HepG2 (cell line): ENCODE measurements around the gene MASP1. TPM values are rescaled to one million over a fixed set of nuclear protein-coding genes. Genes with fewer than 3 reads are reported as not detected.

Experiments used
- ATAC-seq: fragments of 200-7000 bp; cut with Tn5 transposase; 3 replicates; pipeline ENCODE4 v1.9.1; 2020; ENCODE audit warnings: mild to moderate bottlenecking, moderate library complexity
- BruUV-seq: library from RNA; stranded (reverse); fragments of 400-500 nt; replicated peaks from 2 replicates; lab custom pipeline; 2021; lab: Mats Ljungman, UMichigan
- CTCF ChIA-PET: fragments of 300-600 bp; formaldehyde crosslinking; extraction: SDS; loops from one replicate; lab custom pipeline; 2021; ENCODE audit warnings: low total read pairs, inconsistent platforms, low intra/inter-chr PET ratio; lab: Yijun Ruan, JAX
- POLR2A ChIA-PET: fragments of 350-600 bp; sonication (Branson Sonifier 250); formaldehyde crosslinking; loops from one replicate; lab custom pipeline; 2020; ENCODE audit warnings: antibody characterized with exemption, inconsistent platforms; lab: Yijun Ruan, JAX
- DNase-seq: peaks from one replicate; pipeline ENCODE4 v3.0.0-alpha.2; 2015; ENCODE audit warnings: low spot score
- FAIRE-seq: peaks from 3 replicates; lab custom pipeline; 2011; peaks lifted over from hg19 to GRCh38; lab: Jason Lieb, UNC
- H2AFZ ChIP-seq: one replicate; pipeline ENCODE4 v1.6.1; 2011; ENCODE audit warnings: low read length, inconsistent platforms
- H3K27ac ChIP-seq: fragments of 300-600 bp; 3 replicates; pipeline ENCODE4 v1.8.0; 2011; ENCODE audit warnings: mixed run types, mild to moderate bottlenecking, mixed read lengths, low read length, inconsistent platforms; ENCODE audit not compliant: insufficient read depth; ENCODE audit errors: extremely low read length
- H3K27me3 ChIP-seq, 2 experiments: fragments of 200-600 bp in 1 of 2; 2 replicates in 1 of 2; 3 replicates in 1 of 2; pipeline versions ENCODE4 v1.6.0 to v1.8.0; 2011; ENCODE audit warnings: low read length in 2 of 2, mild to moderate bottlenecking in 2 of 2, moderate library complexity in 2 of 2, inconsistent platforms in 1 of 2; ENCODE audit not compliant: insufficient read depth in 2 of 2, control insufficient read depth in 1 of 2
- H3K36me3 ChIP-seq, 2 experiments: fragments of 200-600 bp in 1 of 2; replicated peaks in 1 of 2; 2 replicates in 1 of 2; 3 replicates in 1 of 2; pipeline versions ENCODE4 v1.5.1 to v1.8.0; 2011; ENCODE audit warnings: low read length in 2 of 2, inconsistent platforms in 1 of 2; ENCODE audit not compliant: insufficient read depth in 2 of 2, control insufficient read depth in 1 of 2
- H3K4me1 ChIP-seq: 2 replicates; pipeline ENCODE4 v1.5.1; 2012; ENCODE audit warnings: low read length, inconsistent platforms; ENCODE audit not compliant: insufficient read depth
- H3K4me2 ChIP-seq: 2 replicates; pipeline ENCODE4 v1.6.0; 2011; ENCODE audit warnings: low read depth, low read length, inconsistent platforms
- H3K4me3 ChIP-seq, 3 experiments: fragments of 200-600 bp in 1 of 3; sonication (generic), shearing (Covaris generic) in 1 of 3; replicated peaks in 1 of 3; 2 replicates each; pipeline ENCODE4 v1.5.1; 2011 to 2016; ENCODE audit warnings: low read length in 3 of 3, inconsistent platforms in 2 of 3, low read depth in 2 of 3, mild to moderate bottlenecking in 2 of 3, control low read depth in 1 of 3, mixed read lengths in 1 of 3; ENCODE audit not compliant: insufficient read depth in 1 of 3
- H3K79me2 ChIP-seq: one replicate; pipeline ENCODE4 v1.6.1; 2011; ENCODE audit warnings: low read length, inconsistent platforms; ENCODE audit not compliant: insufficient read depth
- H3K9ac ChIP-seq: 2 replicates; pipeline ENCODE4 v1.6.0; 2011; ENCODE audit warnings: mild to moderate bottlenecking, low read depth, low read length, inconsistent platforms; ENCODE audit not compliant: insufficient read depth
- H3K9me3 ChIP-seq: 2 replicates; pipeline ENCODE4 v1.5.1; 2012; ENCODE audit warnings: mild to moderate bottlenecking, low read length
- H4K20me1 ChIP-seq: 2 replicates; pipeline ENCODE4 v1.6.0; 2011; ENCODE audit warnings: inconsistent platforms, mild to moderate bottlenecking, low read length, moderate library complexity; ENCODE audit not compliant: insufficient read depth
- CERS6 ChIP-seq: sonication (generic); formaldehyde crosslinking; IDR thresholded peaks from 2 replicates; pipeline ENCODE4 v1.5.0; 2020; ENCODE audit warnings: missing genetic modification reagents
- KAT7 ChIP-seq: IDR thresholded peaks from 2 replicates; pipeline ENCODE4 v1.6.1; 2018; ENCODE audit warnings: borderline replicate concordance, missing compliant biosample characterization
- KDM3A ChIP-seq: IDR thresholded peaks from 2 replicates; pipeline ENCODE4 v1.6.1; 2018; ENCODE audit warnings: low read depth, missing compliant biosample characterization
- THAP9 ChIP-seq: sonication (generic); formaldehyde crosslinking; IDR thresholded peaks from 2 replicates; pipeline ENCODE4; 2020; ENCODE audit warnings: missing genetic modification reagents, mild to moderate bottlenecking, borderline replicate concordance
- ZNF605 ChIP-seq: sonication (generic); formaldehyde crosslinking; IDR thresholded peaks from 2 replicates; pipeline ENCODE4 v1.8.0; 2022; ENCODE audit warnings: mild to moderate bottlenecking, missing genetic modification reagents
- ZNF790 ChIP-seq: sonication (generic); formaldehyde crosslinking; IDR thresholded peaks from 2 replicates; pipeline ENCODE4 v1.8.0; 2022; ENCODE audit warnings: missing genetic modification reagents, mild to moderate bottlenecking, borderline replicate concordance
- WGBS: methylation state at CpG from one replicate; pipeline ENCODE4 v1.1.6; 2017; ENCODE audit warnings: low lambda C conversion rate; 5-methylcytosine and 5-hydroxymethylcytosine counted together
- in situ Hi-C: cut with HindIII; loops from 2 replicates; pipeline ENCODE4 v1.10.0; 2017; ENCODE audit warnings: low pct_unique_long_range_greater_than_20kb; ENCODE audit not compliant: extremely low pct_ligation_motif_present
- intact Hi-C: fragments of 100-400 bp; cut with micrococcal nuclease; formaldehyde crosslinking; loops from one replicate; pipeline ENCODE4 v1.10.0; 2022; ENCODE audit not compliant: unreplicated experiment
- polyA plus RNA-seq, 8 experiments: library from polyadenylated mRNA; depleted of rRNA in 3 of 8; stranded (reverse) in 7 of 8; unstranded in 1 of 8; fragments of >200 nt; fragmentation: Illumina TruSeq in 4 of 8; extraction: Trizol in 4 of 8; gene quantifications; 2 replicates each; pipeline versions ENCODE4 v1.2.1 to v1.2.3, GENCODE V29; 2011 to 2016; ENCODE audit warnings: low read depth in 4 of 8, missing spikeins in 1 of 8, mixed read lengths in 1 of 8; ENCODE audit not compliant: insufficient read depth in 1 of 8
- total RNA-seq, 5 experiments: library from RNA; depleted of rRNA; stranded (reverse); fragments of >200 nt; fragmentation: Illumina TruSeq; extraction: Trizol; gene quantifications; 2 replicates each; pipeline ENCODE4 v1.2.3, GENCODE V29; 2016; ENCODE audit warnings: low read depth in 1 of 5

The MASP1 gene
- total and polyA plus RNA-seq, 2 of the 13 experiments (the other 11 are each of a cell fraction or from before 2014, with no cell fraction given) = 10.8 to 56.0 TPM

- TF ChIP-seq CERS6 (CRISPR knock-in tag) (no peak), ZNF790 (CRISPR knock-in tag) (no peak), KAT7 (CRISPR knock-in tag) (no peak)
- TF ChIP-seq, all 625 proteins: peak for 0
Measured at GRCh38 chr3:187315872-187316271, 24.3 kb upstream of the MASP1 start (continued).

- TF ChIP-seq KDM3A (no peak), THAP9 (no peak), ZNF605 (CRISPR knock-in tag) (no peak)
- Histone ChIP-seq H3K9me3 (no peaks in the 10 kb centered on the region), H3K36me3 (no peaks in the 10 kb centered on the region), H3K27me3 (0 out of 5 replicates have a peak, but pooled peaks cover 0 to 3% of the 10 kb centered on the region in 2 experiments), H3K79me2 (no peaks in the 10 kb centered on the region), H4K20me1 (no peaks in the 10 kb centered on the region), H2AFZ (no peak overlapping the region), H3K9ac (no peak overlapping the region), H3K4me1 (no peaks in the 10 kb centered on the region), H3K4me2 (no peak overlapping the region), H3K27ac (no peak overlapping the region), H3K4me3 (no peak overlapping the region)
- ATAC-seq (no peak), FAIRE-seq (no peak), DNase-seq (no peak)
- 0% methylated on average over 5 of the region's 5 CpGs for WGBS
- intact Hi-C loops (no loop called here), in situ Hi-C loops (loop anchor here (10.0 kb wide), 1 partner anchor 401 kb away; no protein-coding TSS in a partner anchor)
- no TSS peak for BruUV-seq
- ChIA-PET POLR2A (no interaction called here), CTCF (interaction anchor here (1.3 kb wide), 1 partner anchor 365 kb away, joined by 3 read pairs; no protein-coding TSS in a partner anchor)
Measured at GRCh38 chr3:187314176-187314575, 22.6 kb upstream of the MASP1 start.
